ENCODE data around the gene DCAF5.

DCAF5 gene

DNA sequence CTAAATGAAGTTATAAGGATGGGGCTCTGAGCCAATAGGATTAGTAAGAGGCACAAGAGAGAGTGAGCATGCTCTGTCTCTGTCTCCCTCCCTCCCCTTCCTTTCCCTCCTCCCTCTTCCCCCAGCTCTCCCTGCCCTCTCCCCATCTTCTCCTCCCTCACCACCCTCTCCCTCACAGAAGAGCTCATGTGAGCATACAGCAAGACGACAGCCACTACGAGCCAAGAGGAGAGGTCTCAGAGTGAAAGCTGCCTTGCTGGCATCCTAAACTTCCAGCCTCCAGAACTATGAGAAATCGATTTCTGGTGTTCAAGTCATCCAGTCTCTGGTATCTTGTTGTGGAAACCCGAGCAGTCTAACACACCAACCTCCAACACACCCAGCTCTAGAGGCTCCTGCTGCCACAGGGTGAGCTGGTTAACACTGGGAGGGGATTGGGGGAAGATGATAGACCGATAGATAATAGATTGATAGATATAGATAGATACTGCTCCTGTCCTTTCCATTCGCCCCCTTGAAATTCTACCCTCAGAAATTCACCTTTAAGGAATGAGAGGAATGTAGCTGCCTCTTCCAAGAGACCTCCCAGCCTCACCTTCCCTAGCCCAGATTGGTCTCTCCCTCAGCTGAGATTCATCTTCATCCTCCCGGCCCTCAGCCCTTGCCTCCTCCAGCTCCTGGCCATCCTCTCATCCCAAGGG, 148.0 kb downstream of the DCAF5 start:
- no peak for DNase-seq

- DNase-seq, result no peak
Observed at GRCh38 chr14:69003626-69004025, 149.3 kb downstream of the DCAF5 start.

GRCh38 chr14:69002069-69002468, 150.8 kb downstream of the DCAF5 start:
- no peak for DNase-seq

- DNase-seq, result no peak
Observed at GRCh38 chr14:69001375-69001774, 151.5 kb downstream of the DCAF5 start.

All from T1000 (cell line).